Endothelial cell of umbilical vein (primary cell): ENCODE measurements around the gene CEP57L1. TPM values are rescaled to one million over a fixed set of nuclear protein-coding genes. Genes with fewer than 3 reads are reported as not detected.

ENCODE experiments used
- BruUV-seq: library from RNA; stranded (reverse); fragments of 400-500 nt; replicated peaks from 2 replicates; lab custom pipeline; 2021; lab: Mats Ljungman, UMichigan
- CTCF ChIA-PET: fragments of 300-600, 350-600 bp; sonication (Branson Sonifier 250); formaldehyde crosslinking; loops from one replicate; lab custom pipeline; 2021; ENCODE audit warnings: antibody characterized with exemption, inconsistent platforms; lab: Charles Lee
- POLR2A ChIA-PET: fragments of 300-600, 350-600 bp; sonication (Branson Sonifier 250); formaldehyde crosslinking; loops from one replicate; lab custom pipeline; 2021; ENCODE audit warnings: antibody characterized with exemption, inconsistent platforms; lab: Charles Lee
- DNase-seq: peaks from one replicate; pipeline ENCODE4 v3.0.0-alpha.2; 2011; ENCODE audit warnings: low read depth, low spot score
- FAIRE-seq: peaks from 2 replicates; lab custom pipeline; 2011; peaks lifted over from hg19 to GRCh38; lab: Jason Lieb, UNC
- H2AFZ ChIP-seq: 2 replicates; pipeline ENCODE4 v1.6.0; 2012; ENCODE audit warnings: low read depth, low read length, control low read depth, inconsistent platforms
- H3K27ac ChIP-seq: 2 replicates; pipeline ENCODE4 v1.5.1; 2011; ENCODE audit warnings: low read depth, mild to moderate bottlenecking, control low read depth, low read length, moderate library complexity; ENCODE audit not compliant: insufficient read depth
- H3K27me3 ChIP-seq, 2 experiments: 2 replicates each; pipeline versions ENCODE4 v1.6.0 to v1.6.1; 2011; ENCODE audit warnings: low read length in 2 of 2, mixed read lengths in 1 of 2; ENCODE audit not compliant: control insufficient read depth in 2 of 2, insufficient read depth in 2 of 2
- H3K36me3 ChIP-seq, 2 experiments: 2 replicates in 1 of 2; 3 replicates in 1 of 2; pipeline ENCODE4 v1.5.1; 2011; ENCODE audit warnings: low read length in 2 of 2, mild to moderate bottlenecking in 1 of 2, moderate library complexity in 1 of 2; ENCODE audit not compliant: control insufficient read depth in 2 of 2, insufficient read depth in 2 of 2; ENCODE audit errors: extremely low read depth in 1 of 2
- H3K4me1 ChIP-seq: 3 replicates; pipeline ENCODE4 v1.5.1; 2011; ENCODE audit warnings: mild to moderate bottlenecking, low read length; ENCODE audit not compliant: control insufficient read depth, insufficient read depth; ENCODE audit errors: extremely low read depth
- H3K4me2 ChIP-seq: 2 replicates; pipeline ENCODE4 v1.6.1; 2011; ENCODE audit warnings: low read length, control low read depth, mixed read lengths; ENCODE audit not compliant: insufficient read depth
- H3K4me3 ChIP-seq, 3 experiments: fragments of 200-600 bp in 1 of 3; sonication (generic), shearing (Covaris generic) in 1 of 3; replicated peaks in 1 of 3; 2 replicates each; pipeline ENCODE4 v1.5.1; 2011 to 2016; ENCODE audit warnings: control low read depth in 3 of 3, low read length in 3 of 3, mild to moderate bottlenecking in 2 of 3, inconsistent platforms in 1 of 3, low read depth in 1 of 3, moderate library complexity in 1 of 3; ENCODE audit not compliant: insufficient read depth in 1 of 3
- H3K79me2 ChIP-seq: 2 replicates; pipeline ENCODE4 v1.6.0; 2012; ENCODE audit warnings: low read length, inconsistent platforms; ENCODE audit not compliant: control insufficient read depth, insufficient read depth
- H3K9ac ChIP-seq: replicated peaks from 2 replicates; pipeline ENCODE3; 2011; ENCODE audit warnings: low read length, control low read depth; ENCODE audit not compliant: insufficient read depth; ENCODE audit errors: extremely low read depth
- H3K9me1 ChIP-seq: replicated peaks from 3 replicates; pipeline ENCODE4 v1.6.0; 2011; ENCODE audit warnings: mild to moderate bottlenecking, low read length; ENCODE audit not compliant: control insufficient read depth, insufficient read depth; ENCODE audit errors: extremely low read depth
- H3K9me3 ChIP-seq: replicated peaks from 2 replicates; pipeline ENCODE4 v1.5.1; 2012; ENCODE audit warnings: low read length, inconsistent platforms; ENCODE audit not compliant: control insufficient read depth, insufficient read depth
- H4K20me1 ChIP-seq: replicated peaks from 2 replicates; pipeline ENCODE3; 2011; ENCODE audit warnings: mild to moderate bottlenecking, low read length; ENCODE audit not compliant: control insufficient read depth, insufficient read depth; ENCODE audit errors: extremely low read depth
- CTCF ChIP-seq, 2 donors: IDR thresholded peaks; 1 replicate in 1 of 2; 2 replicates in 1 of 2; pipeline ENCODE4 v1.5.1; 2011; ENCODE audit warnings: low read length in 2 of 2, mild to moderate bottlenecking in 2 of 2, moderate library complexity in 2 of 2, control low read depth in 1 of 2, inconsistent platforms in 1 of 2, low read depth in 1 of 2; ENCODE audit not compliant: insufficient read depth in 1 of 2; ENCODE audit errors: extremely low read depth in 1 of 2
- EZH2 ChIP-seq: IDR thresholded peaks from 2 replicates; pipeline ENCODE4 v1.6.1; 2012; ENCODE audit warnings: borderline replicate concordance, low read depth, mild to moderate bottlenecking, moderate library complexity, low read length, inconsistent platforms; ENCODE audit not compliant: severe bottlenecking
- FOS ChIP-seq: IDR thresholded peaks from 2 replicates; pipeline ENCODE4 v1.6.1; 2011; ENCODE audit warnings: mild to moderate bottlenecking, low read length, moderate library complexity, borderline replicate concordance; ENCODE audit not compliant: insufficient read depth
- GATA2 ChIP-seq: IDR thresholded peaks from 2 replicates; pipeline ENCODE4 v1.7.0; 2011; ENCODE audit warnings: low read depth, mild to moderate bottlenecking, moderate library complexity, mixed read lengths, low read length; ENCODE audit not compliant: insufficient read length, insufficient read depth
- JUN ChIP-seq: IDR thresholded peaks from 2 replicates; pipeline ENCODE4 v1.6.1; 2011; ENCODE audit warnings: borderline replicate concordance, low read depth; ENCODE audit not compliant: insufficient read length, insufficient read depth
- MAX ChIP-seq: IDR thresholded peaks from 2 replicates; pipeline ENCODE4 v1.6.1; 2011; ENCODE audit not compliant: insufficient read depth, insufficient read length
- MYC ChIP-seq: IDR thresholded peaks from one replicate; pipeline ENCODE4 v1.6.1; 2011; ENCODE audit warnings: mild to moderate bottlenecking, low read depth, low read length
- POLR2A ChIP-seq: IDR thresholded peaks from 2 replicates; pipeline ENCODE4 v1.6.1; 2012; ENCODE audit warnings: low read depth, mild to moderate bottlenecking, control low read depth, low read length
- POLR2AphosphoS5 ChIP-seq: IDR thresholded peaks from 2 replicates; pipeline ENCODE4 v1.6.1; 2012; ENCODE audit warnings: low read depth, mild to moderate bottlenecking, control low read depth, low read length, moderate library complexity; ENCODE audit not compliant: insufficient read depth
- dilution Hi-C: fragments of 300-500 bp; cut with MboI; formaldehyde crosslinking; loops from one replicate; pipeline ENCODE4 v1.15.0; 2019; ENCODE audit warnings: low sequenced_read_pairs; ENCODE audit not compliant: extremely low pct_ligation_motif_present
- intact Hi-C: fragments of 100-400 bp; cut with micrococcal nuclease; formaldehyde crosslinking; loops from one replicate; pipeline ENCODE4 v1.10.0; 2022
- polyA plus RNA-seq, 4 experiments: library from polyadenylated mRNA; depleted of rRNA in 3 of 4; stranded (reverse) in 3 of 4; unstranded in 1 of 4; fragments of >200 nt; gene quantifications; 2 replicates each; pipeline versions ENCODE4 v1.2.1 to v1.2.3, GENCODE V29; 2011 to 2012; ENCODE audit warnings: missing spikeins in 1 of 4
- total RNA-seq: library from RNA; stranded (reverse); gene quantifications from 2 replicates; pipeline ENCODE4 v1.2.3, GENCODE V29; 2021

The CEP57L1 gene
- total and polyA plus RNA-seq, 2 donors (not counting 3 experiments of a cell fraction or from before 2014, with no cell fraction given): 7.8 to 20.9 TPM

- intact Hi-C loops: no loop called here
- POLR2A ChIA-PET: no interaction called here
- no peak overlapping the region for H3K9ac ChIP-seq
- H3K4me3 ChIP-seq: no peak overlapping the region
- H3K4me1 ChIP-seq: peaks cover 25% of the 10 kb centered on the region
- no peaks in the 10 kb centered on the region for H3K79me2 ChIP-seq
- FAIRE-seq (no peak), DNase-seq (no peak)
- H3K9me1 ChIP-seq: peaks cover 3% of the 10 kb centered on the region
- no peaks in the 10 kb centered on the region for H3K27me3 ChIP-seq
- no peak for TF ChIP-seq MYC
- no peak for TF ChIP-seq FOS
- TF ChIP-seq EZH2: no peak
- no peak for TF ChIP-seq CTCF (IDR thresholded peaks at IDR 0.05; ENCODE audit: extremely low read depth in 1 of 2, insufficient read depth in 1 of 2, low read depth in 1 of 2, low read length in 2 of 2)
- H3K36me3 ChIP-seq: no peaks in the 10 kb centered on the region
- CTCF ChIA-PET: interaction anchor here (0.7 kb wide), 1 partner anchor 11 kb away, joined by 3 read pairs; no protein-coding TSS in a partner anchor
- H3K9me3 ChIP-seq: no peaks in the 10 kb centered on the region
- dilution Hi-C loops: no loop called here
- no peak overlapping the region for H3K27ac ChIP-seq
- no peaks in the 10 kb centered on the region for H4K20me1 ChIP-seq
- no TSS peak for BruUV-seq
- H3K4me2 ChIP-seq: no peak overlapping the region
- no peak overlapping the region for H2AFZ ChIP-seq
Measured at GRCh38 chr6:109062767-109063352, 32.4 kb upstream of the CEP57L1 start.

GRCh38 chr6:109069746-109070145, 25.6 kb upstream of the CEP57L1 start:
- H3K4me2 ChIP-seq: no peak overlapping the region
- H3K9me1 ChIP-seq: no peaks in the 10 kb centered on the region
- no peaks in the 10 kb centered on the region for H3K36me3 ChIP-seq
- H4K20me1 ChIP-seq: no peaks in the 10 kb centered on the region
- ChIA-PET CTCF (interaction anchor here (1.0 to 1.1 kb wide), 4 partner anchors 9 to 528 kb away, joined by 3 to 5 read pairs (median 4); no protein-coding TSS in a partner anchor), POLR2A (no interaction called here)
- no peak overlapping the region for H3K9ac ChIP-seq
- no peaks in the 10 kb centered on the region for H3K9me3 ChIP-seq
- no peaks in the 10 kb centered on the region for H3K79me2 ChIP-seq
- dilution Hi-C loops (no loop called here), intact Hi-C loops (loop anchor here (5.0 kb wide), 1 partner anchor 512 kb away; no protein-coding TSS in a partner anchor)
- no TSS peak for BruUV-seq
- H3K27me3 ChIP-seq: no peaks in the 10 kb centered on the region
- no peak overlapping the region for H3K4me3 ChIP-seq
- no peaks in the 10 kb centered on the region for H3K4me1 ChIP-seq
- FAIRE-seq (no peak), DNase-seq (no peak)
- H3K27ac ChIP-seq: no peak overlapping the region
- TF ChIP-seq POLR2AphosphoS5 (no peak), JUN (no peak), EZH2 (no peak), CTCF (IDR thresholded peaks at IDR 0.05; ENCODE audit: extremely low read depth in 1 of 2, insufficient read depth in 1 of 2, low read depth in 1 of 2, low read length in 2 of 2) (no peak), MAX (no peak), POLR2A (no peak), FOS (no peak), GATA2 (no peak), MYC (no peak)
- H2AFZ ChIP-seq: no peak overlapping the region
